Stimulated activated CD8-positive, alpha-beta memory T cell treated with anti-CD3 and anti-CD28 coated beads, Interleukin-7, amount 100 ng/mL, for 48 hours (primary cell): ENCODE data around the gene DPP10.

Experiments used
- DNase-seq, 2 donors: peaks; one replicate each; pipeline ENCODE4 v3.0.0-alpha.2; 2020; ENCODE audit warnings: low read depth in 1 of 2; ENCODE audit errors: extremely low read depth in 1 of 2

The DPP10 gene

DNA sequence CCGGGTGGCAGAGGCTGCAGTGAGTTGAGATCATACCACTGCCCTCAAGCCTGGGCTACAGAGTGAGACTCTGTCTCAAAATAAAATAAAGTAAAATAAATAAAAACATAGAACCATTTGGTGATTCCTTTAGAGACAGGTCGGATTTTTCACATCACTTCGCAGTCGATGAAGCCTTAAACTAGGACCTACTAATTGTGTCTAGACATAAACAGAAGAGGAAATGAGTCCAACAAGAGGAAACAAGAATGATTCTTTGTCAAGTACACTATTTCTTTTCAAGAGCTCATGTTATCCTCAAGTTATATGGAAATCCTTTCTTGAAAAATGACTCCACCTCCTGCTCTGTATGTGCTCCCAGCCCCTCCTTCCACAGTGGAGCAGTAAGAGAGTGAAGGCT, 758.9 kb downstream of the DPP10 start:
- no peak for DNase-seq

GRCh38 chr2:115208493-115209164, 766.2 kb downstream of the DPP10 start:
- no peak for DNase-seq

GRCh38 chr2:115214050-115214449, 771.6 kb downstream of the DPP10 start:
- no peak for DNase-seq

GRCh38 chr2:115219296-115219695, 776.9 kb downstream of the DPP10 start:
- no peak for DNase-seq

GRCh38 chr2:115234186-115234585, 791.7 kb downstream of the DPP10 start:
- no peak for DNase-seq

GRCh38 chr2:115234737-115235136, 792.3 kb downstream of the DPP10 start:
- DNase-seq = no peak

DNA sequence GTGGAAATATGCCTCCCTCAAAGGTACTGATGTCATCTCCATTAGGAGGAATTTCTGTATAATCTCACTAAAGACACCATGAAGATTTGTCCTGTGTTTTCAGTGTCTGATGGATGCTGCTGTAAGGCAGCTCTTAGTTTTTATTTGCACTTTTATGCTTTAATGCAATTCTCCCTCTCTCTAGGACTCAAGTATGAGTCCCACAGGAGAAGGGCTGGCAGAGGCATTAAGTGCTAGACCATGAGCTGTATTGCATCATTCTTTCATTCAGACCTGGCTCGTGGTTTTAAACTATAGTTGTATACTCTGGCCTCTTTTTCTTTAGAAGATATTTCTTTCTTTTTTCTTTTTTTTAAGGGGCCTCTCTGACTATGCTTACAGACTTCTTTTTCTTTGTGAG, 805.6 kb downstream of the DPP10 start:
- DNase-seq = no peak

DNA sequence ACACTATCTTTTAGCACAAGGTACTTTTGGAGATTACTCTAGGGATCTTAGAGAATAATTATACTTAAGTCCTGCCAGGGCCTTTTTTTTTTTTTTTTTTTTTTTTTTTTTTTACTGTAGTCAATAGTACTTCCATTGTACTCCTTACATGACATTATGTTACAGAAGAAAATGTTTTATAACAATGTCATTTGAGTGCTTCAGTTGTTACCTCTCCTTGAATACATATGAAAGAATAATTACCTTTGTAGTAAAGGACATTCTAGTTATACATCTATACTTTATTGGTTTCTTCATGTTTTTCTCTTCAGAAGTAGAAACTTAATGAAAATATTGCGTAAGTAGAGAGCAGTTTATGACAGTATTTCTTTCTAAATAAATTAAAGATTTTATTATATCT, 834.9 kb downstream of the DPP10 start:
- DNase-seq = no peak

GRCh38 chr2:115285416-115285815, 843.0 kb downstream of the DPP10 start:
- DNase-seq = no peak

DNA sequence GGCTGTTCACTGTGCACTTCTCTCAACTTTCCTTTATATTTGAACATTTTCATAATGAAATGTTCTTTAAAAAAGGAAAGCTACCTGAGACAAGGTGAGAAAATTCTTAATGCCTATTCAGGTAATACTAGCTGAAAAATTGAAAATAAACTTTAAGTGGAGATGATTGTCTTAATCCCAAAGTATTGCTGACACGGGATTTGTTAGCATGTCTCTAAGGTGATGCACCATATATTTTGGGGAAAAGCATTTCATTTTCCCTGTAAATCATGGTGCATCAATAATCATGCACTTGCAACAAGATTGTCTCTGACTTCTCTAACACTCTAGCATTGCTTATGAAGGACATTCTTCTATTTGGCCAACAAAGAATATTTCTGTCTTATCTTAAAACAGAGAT, 848.0 kb downstream of the DPP10 start:
- no peak for DNase-seq

GRCh38 chr2:115292742-115293141, 850.3 kb downstream of the DPP10 start:
- no peak for DNase-seq

- DNase-seq = no peak
Observed at GRCh38 chr2:115294999-115295398, 852.6 kb downstream of the DPP10 start.

- DNase-seq = no peak
Observed at GRCh38 chr2:115297056-115297455, 854.6 kb downstream of the DPP10 start.

DNA sequence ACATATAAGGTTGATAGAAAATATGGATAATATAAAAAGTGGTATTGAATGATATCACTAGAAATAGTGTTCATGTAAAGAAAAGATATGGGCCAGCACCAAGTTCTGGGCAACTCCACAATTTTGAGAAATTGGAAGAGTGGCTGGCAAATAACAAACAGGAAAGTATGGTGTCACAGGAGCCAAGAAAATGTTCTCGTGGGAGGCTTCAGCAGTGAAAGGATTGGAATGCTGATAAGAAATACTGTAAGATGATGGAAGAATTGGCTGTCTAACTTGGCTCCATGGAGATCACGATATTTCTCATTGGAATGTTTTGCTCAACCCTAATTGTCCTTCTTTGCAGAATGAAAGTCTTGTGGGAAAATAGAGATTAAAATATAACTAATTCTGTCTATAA, 856.8 kb downstream of the DPP10 start:
- no peak for DNase-seq

GRCh38 chr2:115305712-115306111, 863.3 kb downstream of the DPP10 start:
- DNase-seq = no peak

- no peak for DNase-seq
Observed at GRCh38 chr2:115314119-115314518, 871.7 kb downstream of the DPP10 start.

DNA sequence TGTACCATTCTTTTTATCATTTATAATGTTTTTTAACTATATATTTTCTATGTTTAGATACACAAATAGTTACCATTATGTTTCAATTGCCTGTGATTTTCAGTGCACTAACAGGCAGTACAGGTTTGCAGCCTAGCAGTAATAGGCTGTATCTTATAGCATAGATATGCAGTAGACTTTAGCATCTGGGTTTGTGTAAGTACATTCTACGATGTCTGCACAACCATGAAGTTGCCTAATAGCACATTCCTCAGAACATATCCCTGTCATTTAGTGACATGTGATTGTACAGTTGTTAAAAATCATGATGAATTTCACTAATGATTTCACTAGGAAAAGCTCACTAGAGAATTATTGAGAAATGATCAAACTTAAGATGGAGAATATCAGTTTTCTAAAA, 884.6 kb downstream of the DPP10 start:
- no peak for DNase-seq

- no peak for DNase-seq
Observed at GRCh38 chr2:115359550-115359949, 917.1 kb downstream of the DPP10 start.

- DNase-seq = no peak
Observed at GRCh38 chr2:115364093-115364492, 921.7 kb downstream of the DPP10 start.

DNA sequence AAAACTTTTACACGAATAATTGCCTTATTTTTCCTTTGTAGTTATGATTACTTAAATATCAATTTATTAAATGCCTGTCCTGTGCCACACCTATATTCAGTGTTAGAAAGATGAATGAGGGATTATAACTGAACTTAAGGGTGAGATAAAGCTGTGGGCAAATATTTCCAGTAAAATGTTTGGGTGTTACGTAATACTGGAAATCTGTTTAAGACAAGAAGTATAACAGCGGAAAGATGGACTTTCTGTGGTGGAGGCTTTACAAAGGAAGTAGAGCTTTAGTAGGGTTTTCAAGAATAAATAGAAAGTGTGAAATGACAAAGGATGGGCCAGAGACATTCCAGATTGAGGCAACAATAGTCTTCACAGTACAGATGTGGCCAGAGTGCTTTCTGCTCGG, 927.0 kb downstream of the DPP10 start:
- no peak for DNase-seq

GRCh38 chr2:115374981-115375380, 932.5 kb downstream of the DPP10 start:
- DNase-seq = no peak

DNA sequence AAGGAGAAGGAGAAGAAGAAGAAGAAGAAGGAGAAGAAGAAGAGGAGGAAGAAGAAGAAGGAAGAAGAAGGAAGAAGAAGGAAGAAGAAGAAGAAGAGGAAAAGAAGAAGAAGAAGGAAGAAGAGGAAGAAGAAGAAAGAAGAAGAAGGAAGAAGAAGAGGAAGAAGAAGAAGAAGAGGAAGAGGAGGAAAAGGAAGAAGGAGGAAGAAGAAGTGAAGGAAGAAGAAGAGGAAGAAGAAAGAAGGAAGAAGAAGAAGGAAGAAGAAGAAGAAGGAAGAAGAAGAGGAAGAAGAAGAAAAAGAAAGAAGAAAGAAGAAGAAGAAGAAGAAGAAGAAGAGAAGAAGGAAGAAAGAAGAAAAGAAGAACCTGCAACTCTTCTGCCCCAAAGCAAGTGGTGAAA, 942.0 kb downstream of the DPP10 start:
- no peak for DNase-seq

DNA sequence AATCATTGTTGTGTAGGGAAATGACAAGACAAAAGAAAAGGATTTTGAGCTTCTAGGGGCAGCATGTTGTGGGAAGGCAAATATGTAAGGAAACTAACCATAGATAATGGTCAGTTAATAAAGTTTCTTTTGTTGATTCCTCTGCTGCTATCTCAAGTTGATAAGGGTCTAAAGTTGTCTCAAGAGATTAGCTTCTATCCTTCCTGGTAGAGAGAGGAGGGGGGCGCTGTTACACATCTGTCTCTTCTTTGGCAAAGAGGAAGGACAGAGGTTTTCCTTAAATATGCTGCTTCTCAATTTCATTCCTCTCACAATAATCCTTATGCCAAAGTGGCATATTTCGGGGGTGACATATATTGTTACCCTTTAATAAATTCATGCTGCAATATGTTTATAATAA, 944.0 kb downstream of the DPP10 start:
- no peak for DNase-seq
